Activated T-cell treated with anti-CD3 and anti-CD28 coated beads for 24 hours (primary cell): ENCODE results near the gene SCART1.
"Not testable (repeated sequence)": the region's sequence is repeated elsewhere in the genome, so short reads cannot be mapped to it uniquely, and the experiment has no call there.

Source experiments
- DNase-seq: peaks from one replicate; pipeline ENCODE4 v3.0.0-alpha.2; 2020; ENCODE audit warnings: low read depth

The SCART1 gene

DNA sequence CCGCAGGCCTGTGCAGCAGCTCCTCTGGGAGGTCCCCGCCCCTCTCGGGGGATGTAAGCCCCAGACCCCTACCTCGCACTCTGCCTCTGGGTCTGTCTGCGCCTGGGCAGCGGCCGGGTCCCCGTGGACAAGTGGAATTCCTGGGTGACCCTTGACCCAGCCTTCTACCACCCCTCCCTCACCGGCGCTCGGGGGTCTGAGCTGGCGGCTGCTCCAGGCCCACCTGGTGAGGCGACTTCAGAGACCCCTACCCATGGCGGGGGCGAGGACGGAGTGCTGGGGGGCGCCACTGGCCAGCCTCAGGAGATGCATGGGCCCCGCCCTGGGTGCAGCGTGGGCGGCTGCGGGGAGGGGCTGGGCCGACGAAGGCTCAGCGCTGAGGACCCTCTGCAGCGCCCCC is 21.0 kb upstream of the SCART1 start:
- not testable (repeated sequence) for DNase-seq

- no peak for DNase-seq
Measured at GRCh38 chr10:133438711-133439273, 15.0 kb upstream of the SCART1 start.

GRCh38 chr10:133439517-133440461 is 14.0 kb upstream of the SCART1 start:
- no peak for DNase-seq

GRCh38 chr10:133440633-133441285 is 13.0 kb upstream of the SCART1 start:
- no peak for DNase-seq

- not testable (repeated sequence) for DNase-seq
Measured at GRCh38 chr10:133441356-133441755, 12.4 kb upstream of the SCART1 start.

GRCh38 chr10:133441780-133442179 is 12.0 kb upstream of the SCART1 start:
- DNase-seq, result no peak

GRCh38 chr10:133442191-133442966 is 11.4 kb upstream of the SCART1 start:
- DNase-seq, result no peak

DNA sequence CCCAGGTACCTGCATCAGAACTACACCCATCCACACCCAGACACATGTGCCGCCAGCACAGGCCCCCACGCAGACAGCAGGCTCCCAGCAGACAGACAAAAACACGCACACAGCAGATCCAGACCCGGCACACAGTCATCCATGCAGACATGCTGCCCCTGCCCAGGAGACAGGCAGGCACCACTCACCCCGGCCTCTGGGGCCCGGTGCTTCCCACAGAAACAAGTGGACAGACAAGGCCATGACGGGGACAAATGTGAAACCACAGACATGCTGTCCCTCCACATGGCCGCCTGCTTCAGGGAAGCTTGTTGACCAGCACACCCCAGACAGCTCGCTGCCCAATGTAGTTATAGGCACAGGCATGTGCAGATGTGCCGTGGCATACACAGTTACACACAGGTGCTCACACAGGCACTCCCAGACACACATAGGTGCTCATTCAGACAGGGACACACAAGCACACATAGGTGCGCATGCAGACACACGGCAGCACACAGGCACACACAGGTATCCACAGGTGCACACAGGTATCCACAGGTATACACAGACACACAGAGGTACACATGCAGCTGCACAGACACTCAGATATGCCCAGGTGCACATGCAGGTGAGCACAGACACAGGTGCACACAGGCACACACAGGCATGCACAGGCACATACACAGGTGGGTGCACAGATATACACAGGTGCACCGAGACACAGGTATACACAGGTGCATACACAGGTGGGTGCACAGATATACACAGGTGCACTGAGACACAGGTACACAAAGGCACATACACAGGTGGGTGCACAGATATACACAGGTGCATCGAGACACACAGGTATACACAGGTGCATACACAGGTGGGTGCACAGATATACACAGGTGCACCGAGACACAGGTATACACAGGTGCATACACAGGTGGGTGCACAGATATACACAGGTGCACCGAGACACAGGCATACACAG is 10.5 kb upstream of the SCART1 start:
- no peak for DNase-seq

- no peak for DNase-seq
Measured at GRCh38 chr10:133444342-133445267, 9.1 kb upstream of the SCART1 start.

DNA sequence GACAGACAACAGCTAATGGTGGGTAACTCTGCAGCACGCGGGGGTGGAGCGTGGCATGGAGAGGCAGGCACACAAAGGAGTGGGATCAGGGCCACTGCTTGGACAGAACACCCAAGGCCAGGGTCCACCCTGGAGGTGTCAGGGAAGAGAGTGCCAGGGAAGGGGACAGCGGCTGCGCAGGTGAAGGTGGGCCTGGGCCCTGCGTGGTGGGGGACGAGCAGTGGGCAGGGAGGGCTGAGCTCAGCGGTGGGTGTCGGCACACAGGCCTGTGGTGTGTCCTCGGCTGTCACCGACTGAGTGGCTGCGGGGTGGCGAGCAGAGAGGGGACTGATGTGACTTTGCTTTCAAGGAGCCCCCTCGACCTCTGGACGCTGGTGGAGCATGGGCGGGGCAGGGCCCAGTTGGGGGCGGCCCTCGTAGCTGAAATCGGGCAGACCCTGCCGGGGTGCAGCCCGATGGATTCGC is 8.4 kb upstream of the SCART1 start:
- no peak for DNase-seq

GRCh38 chr10:133445751-133446708 is 7.7 kb upstream of the SCART1 start:
- DNase-seq, result no peak

- no peak for DNase-seq
Measured at GRCh38 chr10:133446979-133447378, 6.8 kb upstream of the SCART1 start.

- no peak for DNase-seq
Measured at GRCh38 chr10:133448120-133448519, 5.6 kb upstream of the SCART1 start.

GRCh38 chr10:133451346-133451745 is 2.4 kb upstream of the SCART1 start:
- no peak for DNase-seq

- no peak for DNase-seq
Measured at GRCh38 chr10:133452453-133452852, 1.3 kb upstream of the SCART1 start.

GRCh38 chr10:133454204-133454893 is 604 bp downstream of the SCART1 start:
- DNase-seq, result no peak

DNA sequence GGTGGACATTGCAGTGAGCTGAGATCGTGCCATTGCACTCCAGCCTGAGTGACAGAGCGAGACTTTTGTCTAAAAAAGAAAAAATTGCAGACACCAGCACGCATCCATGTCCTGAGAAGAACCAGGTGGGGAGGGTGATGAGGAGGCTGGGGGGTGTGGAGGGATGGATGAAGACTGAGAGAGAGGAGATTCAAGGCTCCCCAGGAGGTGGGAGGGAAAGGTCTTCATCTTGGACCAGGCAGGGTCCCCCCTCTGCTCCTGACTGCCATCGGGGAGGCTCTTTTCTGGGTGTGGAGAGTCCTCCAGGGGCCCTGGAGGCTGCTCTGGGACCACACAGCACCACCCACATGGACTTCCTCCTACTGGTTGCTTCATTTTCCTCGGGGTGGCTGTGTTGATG is 1.5 kb downstream of the SCART1 start:
- DNase-seq, result no peak

GRCh38 chr10:133455611-133456031 is 1.9 kb downstream of the SCART1 start:
- DNase-seq, result no peak
